ENCODE data around the gene CD300H.

The CD300H gene

GRCh38 chr17:74549343-74549742 lies 18.0 kb downstream of the CD300H start:
- no peak for DNase-seq (ENCODE audit: low spot score)

DNA sequence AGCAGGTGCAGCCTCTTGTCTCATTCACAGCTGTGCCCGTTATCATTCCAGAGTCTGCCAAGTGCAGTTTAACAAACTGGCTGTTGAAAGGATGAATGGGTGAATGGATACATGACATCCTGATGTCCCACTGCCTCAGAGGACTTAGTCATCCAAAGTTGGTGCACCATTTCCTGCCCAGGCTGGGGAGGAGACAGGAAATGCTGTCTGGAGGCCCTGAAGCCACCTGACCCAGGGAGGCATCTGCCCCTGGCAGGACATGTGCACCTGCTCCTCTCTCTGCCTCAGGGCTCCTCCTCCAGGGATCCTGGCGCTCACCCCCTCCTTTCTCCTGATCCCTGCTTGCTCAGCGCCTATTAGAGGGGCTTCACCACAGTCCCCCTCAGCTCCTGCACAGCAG lies 19.6 kb downstream of the CD300H start:
- DNase-seq (ENCODE audit: low spot score), result peak; percentile 85

GRCh38 chr17:74547264-74547663 lies 20.0 kb downstream of the CD300H start:
- no peak for DNase-seq (ENCODE audit: low spot score)

GRCh38 chr17:74546586-74546985 lies 20.7 kb downstream of the CD300H start:
- no peak for DNase-seq (ENCODE audit: low spot score)

GRCh38 chr17:74545843-74546230 lies 21.5 kb downstream of the CD300H start, which contains the start of gene CD300C:
TSS of gene CD300C (minus strand) at chr17:74546115. CDS start at chr17:74545782, 333 bp downstream.
- peak; percentile 39 for DNase-seq (ENCODE audit: low spot score)

- no peak for DNase-seq (ENCODE audit: low spot score)
Observed at GRCh38 chr17:74544991-74545842, 22.1 kb downstream of the CD300H start.

- no peak for DNase-seq (ENCODE audit: low spot score)
Observed at GRCh38 chr17:74543891-74544760, 23.2 kb downstream of the CD300H start.

- no peak for DNase-seq (ENCODE audit: low spot score)
Observed at GRCh38 chr17:74543406-74543805, 23.9 kb downstream of the CD300H start.

- DNase-seq (ENCODE audit: low spot score), result no peak
Observed at GRCh38 chr17:74542727-74543383, 24.5 kb downstream of the CD300H start.

GRCh38 chr17:74542166-74542565 lies 25.1 kb downstream of the CD300H start:
- no peak for DNase-seq (ENCODE audit: low spot score)

DNA sequence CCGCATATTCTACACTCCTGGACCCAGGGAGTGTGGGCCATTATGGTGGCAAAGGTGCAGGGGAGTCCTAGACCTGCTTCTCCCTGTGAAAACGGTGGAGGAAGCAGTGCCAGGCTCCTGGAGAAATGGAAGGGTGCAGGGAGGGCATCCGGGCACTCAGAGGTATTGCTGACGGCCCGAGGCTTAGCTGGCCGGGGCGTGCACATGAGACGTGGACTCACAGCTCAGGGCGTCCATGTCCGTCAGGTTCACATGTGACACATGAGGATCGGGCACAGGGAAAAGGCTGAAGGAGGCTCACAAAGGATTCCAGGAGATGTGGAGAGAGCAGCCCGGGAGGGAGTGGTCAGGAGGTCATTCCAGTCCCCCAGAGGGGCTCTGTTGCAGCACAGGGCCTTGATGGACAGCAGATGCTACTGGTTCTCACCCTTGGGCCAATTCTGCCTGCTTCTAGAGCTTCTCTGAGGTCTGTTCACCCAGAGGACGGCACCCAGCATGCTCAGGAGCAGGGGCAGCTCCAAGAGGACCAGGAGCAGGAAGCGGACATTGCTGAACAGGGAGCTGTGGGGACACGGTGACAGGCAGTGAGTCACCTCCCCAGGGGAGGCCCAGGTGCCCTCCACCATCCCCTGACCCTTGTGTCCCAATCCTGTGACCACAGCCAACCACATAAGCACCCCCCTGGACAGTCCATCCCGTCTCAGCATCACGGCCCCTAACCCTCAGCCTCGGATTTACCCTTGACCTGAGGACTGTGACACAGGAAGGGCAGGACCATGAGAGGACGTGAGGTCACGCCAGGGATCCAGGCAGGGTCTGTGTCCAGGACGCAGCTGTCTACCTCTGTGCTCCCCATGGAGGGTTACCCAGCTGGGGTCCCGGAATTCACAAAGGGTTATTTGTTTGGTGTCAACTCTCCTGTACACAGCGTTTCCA lies 25.9 kb downstream of the CD300H start:
- no peak for DNase-seq (ENCODE audit: low spot score)

- no peak for DNase-seq (ENCODE audit: low spot score)
Observed at GRCh38 chr17:74539281-74539820, 28.0 kb downstream of the CD300H start.

GRCh38 chr17:74536890-74537289 lies 30.4 kb downstream of the CD300H start:
- no peak for DNase-seq (ENCODE audit: low spot score)

- DNase-seq (ENCODE audit: low spot score), result no peak
Observed at GRCh38 chr17:74532115-74532514, 35.2 kb downstream of the CD300H start.

DNA sequence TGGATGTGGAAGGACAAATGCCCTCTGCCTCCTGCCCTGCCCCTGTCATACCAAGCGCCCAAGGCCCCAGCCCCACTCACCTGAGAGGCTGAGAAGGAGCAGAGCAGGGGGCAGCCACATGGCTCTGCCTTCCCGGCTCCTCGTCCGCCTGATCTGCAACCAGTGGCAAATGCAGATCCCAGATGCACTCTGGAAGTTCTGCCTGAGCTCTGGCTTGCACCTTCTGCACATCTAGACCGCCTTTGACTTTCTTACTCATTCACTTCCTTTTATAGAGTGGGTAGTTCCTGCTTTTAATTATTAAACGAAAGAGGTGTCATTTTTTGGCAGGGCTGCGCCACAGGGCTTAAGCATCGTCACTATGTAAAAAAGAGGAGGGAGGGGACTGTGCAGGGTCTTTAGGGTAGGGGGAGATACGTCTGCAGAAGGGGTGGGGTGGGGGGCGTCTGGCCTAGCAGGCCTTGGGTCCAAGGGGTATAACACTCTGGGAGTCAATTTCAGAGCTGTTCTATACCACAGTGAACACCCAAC lies 36.0 kb downstream of the CD300H start, which contains the start of gene CD300LB:
Gene CD300LB (minus strand): TSS at position 245 of the 531 bp plus-strand sequence. CDS start 125 bp downstream, at position 120.
- DNase-seq (ENCODE audit: low spot score), result no peak

DNA sequence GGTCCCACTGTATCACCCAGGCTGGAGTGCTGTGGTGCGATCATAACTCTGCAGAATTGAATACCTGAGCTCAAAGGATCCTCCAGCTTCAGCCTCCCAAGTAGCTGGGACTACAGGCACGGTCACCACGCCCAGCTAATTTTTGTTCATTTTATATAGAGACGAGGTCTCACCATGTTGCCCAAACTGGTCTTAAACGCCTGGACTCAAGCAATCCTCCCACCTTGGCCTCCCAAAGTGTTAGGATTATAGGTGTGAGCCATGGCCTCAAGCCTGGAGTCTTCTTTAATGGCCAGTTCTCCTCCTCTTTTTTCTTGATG lies 36.5 kb downstream of the CD300H start:
- no peak for DNase-seq (ENCODE audit: low spot score)

- DNase-seq (ENCODE audit: low spot score), result no peak
Observed at GRCh38 chr17:74529243-74529642, 38.1 kb downstream of the CD300H start.

GRCh38 chr17:74528491-74529199 lies 38.7 kb downstream of the CD300H start:
- DNase-seq (ENCODE audit: low spot score), result no peak

- DNase-seq (ENCODE audit: low spot score), result no peak
Observed at GRCh38 chr17:74527756-74528155, 39.6 kb downstream of the CD300H start.

- DNase-seq (ENCODE audit: low spot score), result no peak
Observed at GRCh38 chr17:74527081-74527480, 40.2 kb downstream of the CD300H start.
